GM12892 (cell line): ENCODE measurements around the gene CFAP61.

Experiments
- POLR2A ChIP-seq: IDR thresholded peaks from 2 replicates; pipeline ENCODE4 v1.6.1; 2011; ENCODE audit warnings: low read depth, low read length, control low read depth
- POLR2AphosphoS5 ChIP-seq: IDR thresholded peaks from 2 replicates; pipeline ENCODE4 v1.6.1; 2011; ENCODE audit warnings: low read depth, low read length, control low read depth

DNA sequence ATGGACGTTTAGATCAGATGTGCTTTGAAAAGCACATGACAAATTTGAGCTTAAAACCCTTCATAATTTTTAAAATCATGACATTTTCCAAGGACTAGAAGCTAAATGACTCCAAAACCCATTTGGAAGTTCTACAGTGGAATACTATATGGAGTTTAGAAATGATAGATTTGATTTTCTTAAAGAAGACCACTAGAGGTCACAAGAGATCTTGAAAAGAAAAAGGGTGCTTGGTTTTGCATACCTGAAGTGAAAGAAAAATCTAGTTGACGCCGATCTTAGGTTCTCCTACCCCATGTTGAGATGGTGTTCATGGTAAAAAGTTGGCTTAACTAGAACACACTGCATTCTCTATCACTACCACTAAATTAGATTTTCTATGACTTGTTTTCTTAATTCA is 31.5 kb downstream of the CFAP61 start:
- TF ChIP-seq POLR2AphosphoS5 (no peak), POLR2A (no peak)
